Uterus (tissue), 2 donors: ENCODE results near the gene SH3RF3.

Source experiments
- POLR2A ChIP-seq, 2 donors: fragments of 450-650 bp; IDR thresholded peaks; one replicate each; pipeline ENCODE4 v1.6.1; 2016; ENCODE audit warnings: antibody characterized with exemption in 2 of 2, mild to moderate bottlenecking in 1 of 2, moderate library complexity in 1 of 2
- TF ChIP-seq, protein P1 (sequence below), 4 experiments: fragments of 200-600 bp in 2 of 4; fragments of 450-650 bp in 2 of 4; sonication (generic) in 2 of 4; IDR thresholded peaks; one replicate each; pipeline ENCODE4 v1.5.1; 2016 to 2019; ENCODE audit warnings: antibody characterized with exemption in 4 of 4, mild to moderate bottlenecking in 2 of 4, moderate library complexity in 1 of 4

DNA sequence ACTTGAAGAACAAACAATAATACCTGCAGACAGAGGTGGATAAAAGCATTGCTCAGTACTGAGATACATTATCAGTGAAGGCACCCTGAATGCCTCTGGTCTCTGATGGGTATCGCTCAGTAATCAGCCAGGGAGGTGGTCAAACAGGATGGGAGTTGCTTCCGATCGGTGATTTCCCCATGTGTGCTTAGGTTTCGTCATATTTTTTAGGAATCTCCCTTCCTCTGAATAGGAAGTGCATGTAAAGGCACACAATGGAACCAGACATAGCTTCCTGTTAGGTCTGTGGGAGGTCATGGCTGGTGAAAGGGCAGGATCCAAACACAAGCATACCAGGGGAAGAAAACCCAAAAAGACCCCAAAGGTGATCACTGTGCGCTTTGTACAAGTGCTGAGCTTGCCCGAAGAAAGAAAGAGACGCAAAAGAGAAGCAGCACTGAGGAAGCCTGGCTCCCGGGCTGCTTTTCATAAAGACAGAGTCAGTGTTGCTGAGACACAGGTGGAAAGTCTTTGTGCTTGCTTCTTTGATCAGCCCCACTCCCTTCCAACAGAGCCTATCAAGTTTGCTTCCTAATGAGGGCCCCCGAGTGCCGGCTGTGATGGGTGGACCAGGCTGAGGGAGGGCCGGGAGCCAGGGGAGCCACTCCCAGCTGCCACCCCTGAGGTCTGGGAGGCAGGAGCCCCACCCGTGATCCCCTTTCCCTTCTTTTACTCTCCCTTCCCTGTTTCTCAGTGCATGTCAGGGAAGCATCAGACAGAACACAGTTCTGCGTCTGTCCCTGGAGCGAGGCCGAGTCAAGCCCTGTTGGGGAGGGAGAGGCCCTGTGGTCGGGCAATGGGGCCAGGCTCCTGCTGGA lies 138.2 kb downstream of the SH3RF3 start:
- TF ChIP-seq, protein P1, sequence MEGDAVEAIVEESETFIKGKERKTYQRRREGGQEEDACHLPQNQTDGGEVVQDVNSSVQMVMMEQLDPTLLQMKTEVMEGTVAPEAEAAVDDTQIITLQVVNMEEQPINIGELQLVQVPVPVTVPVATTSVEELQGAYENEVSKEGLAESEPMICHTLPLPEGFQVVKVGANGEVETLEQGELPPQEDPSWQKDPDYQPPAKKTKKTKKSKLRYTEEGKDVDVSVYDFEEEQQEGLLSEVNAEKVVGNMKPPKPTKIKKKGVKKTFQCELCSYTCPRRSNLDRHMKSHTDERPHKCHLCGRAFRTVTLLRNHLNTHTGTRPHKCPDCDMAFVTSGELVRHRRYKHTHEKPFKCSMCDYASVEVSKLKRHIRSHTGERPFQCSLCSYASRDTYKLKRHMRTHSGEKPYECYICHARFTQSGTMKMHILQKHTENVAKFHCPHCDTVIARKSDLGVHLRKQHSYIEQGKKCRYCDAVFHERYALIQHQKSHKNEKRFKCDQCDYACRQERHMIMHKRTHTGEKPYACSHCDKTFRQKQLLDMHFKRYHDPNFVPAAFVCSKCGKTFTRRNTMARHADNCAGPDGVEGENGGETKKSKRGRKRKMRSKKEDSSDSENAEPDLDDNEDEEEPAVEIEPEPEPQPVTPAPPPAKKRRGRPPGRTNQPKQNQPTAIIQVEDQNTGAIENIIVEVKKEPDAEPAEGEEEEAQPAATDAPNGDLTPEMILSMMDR (IDR thresholded peaks at IDR 0.05), result no peak
- TF ChIP-seq POLR2A (IDR thresholded peaks at IDR 0.05), result no peak
